ENCODE data around the gene RUNX2.
A peak's percentile ranks its signal among the peaks of the same experiment; 100 is the strongest.

The RUNX2 gene

GRCh38 chr6:45586216-45587171 is 258.4 kb downstream of the RUNX2 start:
- no peak for DNase-seq (ENCODE audit: extremely low spot score)
- no peak for TF ChIP-seq FOXA1 (IDR thresholded peaks at IDR 0.05)
- no peak for TF ChIP-seq PKNOX1 (IDR thresholded peaks at IDR 0.05)
- no peak for TF ChIP-seq TARDBP (IDR thresholded peaks at IDR 0.05)
- no peak for TF ChIP-seq L3MBTL2 (conservative IDR thresholded peaks at IDR 0.05)
- no peak for TF ChIP-seq NFRKB (IDR thresholded peaks at IDR 0.05)
- no peak for TF ChIP-seq SUZ12 (IDR thresholded peaks at IDR 0.05)
- TF ChIP-seq ARNT (IDR thresholded peaks at IDR 0.05): no peak
- no peak for TF ChIP-seq CTBP1 (IDR thresholded peaks at IDR 0.05; ENCODE audit: borderline replicate concordance)
- TF ChIP-seq ELF4 (IDR thresholded peaks at IDR 0.05): no peak
- TF ChIP-seq SP1 (IDR thresholded peaks at IDR 0.05): no peak
- ChIA-PET CTCF (no interaction called here), POLR2A (no interaction called here)

- POLR2A ChIA-PET: no interaction called here
- CTCF ChIA-PET: no interaction called here
- no peak for DNase-seq (ENCODE audit: extremely low spot score)
- no peak for TF ChIP-seq SP1 (IDR thresholded peaks at IDR 0.05)
- no peak for TF ChIP-seq CTBP1 (IDR thresholded peaks at IDR 0.05; ENCODE audit: borderline replicate concordance)
- no peak for TF ChIP-seq ELF4 (IDR thresholded peaks at IDR 0.05)
- TF ChIP-seq NFRKB (IDR thresholded peaks at IDR 0.05): no peak
- no peak for TF ChIP-seq LEF1 (IDR thresholded peaks at IDR 0.05; ENCODE audit: borderline replicate concordance)
- TF ChIP-seq TARDBP (IDR thresholded peaks at IDR 0.05): no peak
These were observed 259.3 kb downstream of the RUNX2 start for GRCh38 chr6:45587229-45588060.

GRCh38 chr6:45589367-45589766 is 261.2 kb downstream of the RUNX2 start:
- ChIA-PET POLR2A (interaction anchor here (1.4 kb wide), 1 partner anchor 170 kb away, joined by 4 read pairs; no protein-coding TSS in a partner anchor), CTCF (interaction anchor here (0.5 to 1.1 kb wide), 2 partner anchors 125 to 211 kb away, joined by 4 read pairs; no protein-coding TSS in a partner anchor)
- DNase-seq (ENCODE audit: extremely low spot score): no peak
- TF ChIP-seq SP1 (IDR thresholded peaks at IDR 0.05) (no peak), TARDBP (IDR thresholded peaks at IDR 0.05) (no peak), L3MBTL2 (conservative IDR thresholded peaks at IDR 0.05) (no peak)

GRCh38 chr6:45590226-45590625 is 262.1 kb downstream of the RUNX2 start:
- no peak for DNase-seq (ENCODE audit: extremely low spot score)
- no peak for TF ChIP-seq NFRKB (IDR thresholded peaks at IDR 0.05)
- peak; percentile 36; the same call in 1 of the 2 replicates for TF ChIP-seq PKNOX1 (IDR thresholded peaks at IDR 0.05)
- TF ChIP-seq L3MBTL2 (conservative IDR thresholded peaks at IDR 0.05): no peak
- POLR2A ChIA-PET: no interaction called here
- CTCF ChIA-PET: interaction anchor here (0.7 to 1.1 kb wide), 2 partner anchors 45 to 124 kb away, joined by 3 to 4 read pairs; no protein-coding TSS in a partner anchor

- POLR2A ChIA-PET: no interaction called here
- peak; percentile 23 for DNase-seq (ENCODE audit: extremely low spot score)
These were observed 262.6 kb downstream of the RUNX2 start for GRCh38 chr6:45590696-45591184.

GRCh38 chr6:45591306-45591705 is 263.2 kb downstream of the RUNX2 start:
- TF ChIP-seq LEF1 (IDR thresholded peaks at IDR 0.05; ENCODE audit: borderline replicate concordance): no peak
- TF ChIP-seq BHLHE40 (IDR thresholded peaks at IDR 0.05; ENCODE audit: borderline replicate concordance): no peak
- no peak for TF ChIP-seq ARNT (IDR thresholded peaks at IDR 0.05)
- TF ChIP-seq ZNF384 (IDR thresholded peaks at IDR 0.05): no peak
- no peak for TF ChIP-seq TARDBP (IDR thresholded peaks at IDR 0.05)
- POLR2A ChIA-PET: interaction anchor here (0.8 kb wide), 1 partner anchor 48 kb away, joined by 4 read pairs; no protein-coding TSS in a partner anchor
- DNase-seq (ENCODE audit: extremely low spot score): no peak
- CTCF ChIA-PET: no interaction called here

More at GRCh38 chr6:45590696-45591184, 262.6 kb downstream of the RUNX2 start:
- CTCF ChIA-PET: interaction anchor here (0.7 kb wide), 1 partner anchor 46 kb away, joined by 3 read pairs; no protein-coding TSS in a partner anchor
- TF ChIP-seq FOXM1 (IDR thresholded peaks at IDR 0.05; ENCODE audit: borderline replicate concordance) (no peak), PKNOX1 (IDR thresholded peaks at IDR 0.05) (peak; percentile 54; the same call in 1 of the 2 replicates)

- ChIA-PET CTCF (no interaction called here), POLR2A (interaction anchor here (0.8 kb wide), 1 partner anchor 48 kb away, joined by 4 read pairs; no protein-coding TSS in a partner anchor)
- no peak for DNase-seq (ENCODE audit: extremely low spot score)
- TF ChIP-seq PKNOX1 (IDR thresholded peaks at IDR 0.05): peak; percentile 71
- TF ChIP-seq FOXK2 (IDR thresholded peaks at IDR 0.05): no peak
These were observed 263.8 kb downstream of the RUNX2 start for GRCh38 chr6:45591890-45592289.

All from HEK293T (cell line).